HEK293T (cell line): ENCODE results near the gene ENG.

Source experiments
- ELF4 ChIP-seq: fragments of 450-650 bp; IDR thresholded peaks from 2 replicates; pipeline ENCODE4 v1.6.1; 2017; ENCODE audit warnings: antibody characterized with exemption
- L3MBTL2 ChIP-seq: fragments of 450-650 bp; conservative IDR thresholded peaks from 2 replicates; pipeline ENCODE4 v1.6.1; 2016; ENCODE audit warnings: mild to moderate bottlenecking
- SP1 ChIP-seq: fragments of 450-650 bp; IDR thresholded peaks from 2 replicates; pipeline ENCODE4 v1.6.1; 2017
- TF ChIP-seq, protein P1 (sequence below): fragments of 450-650 bp; IDR thresholded peaks from 2 replicates; pipeline ENCODE4 v1.6.1; 2016

GRCh38 chr9:127878001-127878651 is 23.7 kb upstream of the ENG start:
- TF ChIP-seq, protein P1, sequence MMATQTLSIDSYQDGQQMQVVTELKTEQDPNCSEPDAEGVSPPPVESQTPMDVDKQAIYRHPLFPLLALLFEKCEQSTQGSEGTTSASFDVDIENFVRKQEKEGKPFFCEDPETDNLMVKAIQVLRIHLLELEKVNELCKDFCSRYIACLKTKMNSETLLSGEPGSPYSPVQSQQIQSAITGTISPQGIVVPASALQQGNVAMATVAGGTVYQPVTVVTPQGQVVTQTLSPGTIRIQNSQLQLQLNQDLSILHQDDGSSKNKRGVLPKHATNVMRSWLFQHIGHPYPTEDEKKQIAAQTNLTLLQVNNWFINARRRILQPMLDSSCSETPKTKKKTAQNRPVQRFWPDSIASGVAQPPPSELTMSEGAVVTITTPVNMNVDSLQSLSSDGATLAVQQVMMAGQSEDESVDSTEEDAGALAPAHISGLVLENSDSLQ: no peak
- no peak for TF ChIP-seq L3MBTL2
- no peak for TF ChIP-seq ELF4
- TF ChIP-seq SP1: no peak
